ENCODE measurements around the gene SERPINA3. TPM values are rescaled to one million over a fixed set of nuclear protein-coding genes. Genes with fewer than 3 reads are reported as not detected.

SERPINA3 gene
- total and polyA plus RNA-seq, 10 of the 15 experiments (the other 5 are each of a cell fraction or from before 2014, with no cell fraction given) = 2.2 TPM; not detected in 9

DNA sequence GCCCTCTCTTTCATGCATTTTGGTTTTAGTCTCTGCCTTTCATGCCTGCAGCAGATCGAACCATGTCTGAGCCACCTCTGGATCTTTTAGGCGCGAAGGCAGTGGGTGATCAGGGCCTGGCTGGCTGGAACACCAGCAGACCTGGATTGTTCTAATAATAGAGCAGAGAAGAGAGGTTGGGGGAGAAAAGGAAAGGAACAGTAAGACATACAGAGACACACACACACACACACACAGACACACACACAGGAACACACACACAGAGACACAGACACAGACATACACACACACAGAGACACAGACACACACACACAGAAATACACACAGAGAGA is 38.2 kb downstream of the SERPINA3 start (continued):
- TF ChIP-seq ZBTB4 (CRISPR knock-in tag; IDR thresholded peaks at IDR 0.05) = no peak

DNA sequence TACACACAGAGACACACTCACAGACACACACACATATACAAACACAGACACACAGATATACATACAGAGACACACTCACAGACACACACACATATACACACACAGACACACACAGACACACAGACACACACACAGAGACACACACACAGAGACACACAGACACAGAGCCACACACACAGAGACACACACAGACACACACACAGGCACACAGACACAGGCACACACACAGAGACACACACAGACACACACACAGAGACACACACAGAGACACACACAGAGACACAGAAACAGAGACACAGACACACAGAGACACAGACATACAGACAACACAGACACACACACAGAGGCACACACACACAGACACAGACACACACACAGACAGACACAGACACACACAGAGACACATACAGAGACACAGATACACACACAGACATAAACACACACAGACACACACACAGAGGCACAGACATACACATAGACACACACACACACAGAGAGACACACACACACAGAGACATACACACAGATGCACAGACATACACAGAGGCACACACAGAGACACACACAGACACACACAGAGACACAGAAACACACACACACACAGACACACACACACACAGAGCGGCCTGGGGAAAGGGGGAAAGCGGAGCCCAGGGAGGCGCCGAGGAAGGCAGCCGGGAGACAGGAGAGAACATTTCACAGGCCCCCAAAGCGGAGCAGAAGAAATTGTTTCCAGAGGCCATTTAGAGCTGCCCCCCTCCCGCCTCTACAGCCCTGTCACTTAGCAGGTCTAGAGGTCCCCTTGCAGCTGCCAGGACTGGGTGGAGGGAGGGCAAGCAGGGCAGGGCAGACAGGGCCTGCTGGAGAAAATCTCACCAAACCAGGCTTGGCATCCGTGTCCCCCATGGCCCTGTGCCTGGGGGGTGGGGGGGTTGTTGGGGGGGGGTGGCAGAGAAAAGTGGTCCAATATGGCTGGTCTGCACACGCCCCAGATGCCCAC is 38.9 kb downstream of the SERPINA3 start:
- Histone ChIP-seq H3K36me3 (ENCODE audit: control insufficient read depth in 2 of 2, insufficient read depth in 2 of 2, low read length in 1 of 2) (no peaks in the 10 kb centered on the region), H2AFZ (ENCODE audit: control insufficient read depth, low read depth, low read length) (no peak overlapping the region), H3K9me3 (replicated peaks; ENCODE audit: control insufficient read depth, insufficient read depth, low read length) (no peaks in the 10 kb centered on the region; the same call in 2 of the 3 replicates), H3K27ac (ENCODE audit: control insufficient read depth, insufficient read depth) (no peak overlapping the region), H4K20me1 (ENCODE audit: control insufficient read depth, insufficient read depth) (no peaks in the 10 kb centered on the region), H3K27me3 (replicated peaks in 1 of 2; ENCODE audit: control insufficient read depth in 2 of 2, insufficient read depth in 2 of 2, low read length in 1 of 2) (no peaks in the 10 kb centered on the region), H3K9ac (ENCODE audit: control insufficient read depth, insufficient read depth, low read length) (no peak overlapping the region), H3K4me2 (ENCODE audit: control insufficient read depth, insufficient read depth) (no peak overlapping the region), H3K4me1 (ENCODE audit: control insufficient read depth, insufficient read depth, low read length) (no peaks in the 10 kb centered on the region), H3K79me2 (ENCODE audit: control insufficient read depth, insufficient read depth, low read length) (no peaks in the 10 kb centered on the region), H3K4me3 (no peak overlapping the region)
- TF ChIP-seq JUND (IDR thresholded peaks at IDR 0.05; ENCODE audit: low read depth, low read length) (no peak), ATF3 (IDR thresholded peaks at IDR 0.05; ENCODE audit: borderline replicate concordance, extremely low read depth, low read depth, low read length) (no peak), ELK1 (IDR thresholded peaks at IDR 0.05; ENCODE audit: low read depth, low read length) (no peak), RFX5 (IDR thresholded peaks at IDR 0.05; ENCODE audit: low read depth, low read length) (no peak)
- TF ChIP-seq, protein P1, sequence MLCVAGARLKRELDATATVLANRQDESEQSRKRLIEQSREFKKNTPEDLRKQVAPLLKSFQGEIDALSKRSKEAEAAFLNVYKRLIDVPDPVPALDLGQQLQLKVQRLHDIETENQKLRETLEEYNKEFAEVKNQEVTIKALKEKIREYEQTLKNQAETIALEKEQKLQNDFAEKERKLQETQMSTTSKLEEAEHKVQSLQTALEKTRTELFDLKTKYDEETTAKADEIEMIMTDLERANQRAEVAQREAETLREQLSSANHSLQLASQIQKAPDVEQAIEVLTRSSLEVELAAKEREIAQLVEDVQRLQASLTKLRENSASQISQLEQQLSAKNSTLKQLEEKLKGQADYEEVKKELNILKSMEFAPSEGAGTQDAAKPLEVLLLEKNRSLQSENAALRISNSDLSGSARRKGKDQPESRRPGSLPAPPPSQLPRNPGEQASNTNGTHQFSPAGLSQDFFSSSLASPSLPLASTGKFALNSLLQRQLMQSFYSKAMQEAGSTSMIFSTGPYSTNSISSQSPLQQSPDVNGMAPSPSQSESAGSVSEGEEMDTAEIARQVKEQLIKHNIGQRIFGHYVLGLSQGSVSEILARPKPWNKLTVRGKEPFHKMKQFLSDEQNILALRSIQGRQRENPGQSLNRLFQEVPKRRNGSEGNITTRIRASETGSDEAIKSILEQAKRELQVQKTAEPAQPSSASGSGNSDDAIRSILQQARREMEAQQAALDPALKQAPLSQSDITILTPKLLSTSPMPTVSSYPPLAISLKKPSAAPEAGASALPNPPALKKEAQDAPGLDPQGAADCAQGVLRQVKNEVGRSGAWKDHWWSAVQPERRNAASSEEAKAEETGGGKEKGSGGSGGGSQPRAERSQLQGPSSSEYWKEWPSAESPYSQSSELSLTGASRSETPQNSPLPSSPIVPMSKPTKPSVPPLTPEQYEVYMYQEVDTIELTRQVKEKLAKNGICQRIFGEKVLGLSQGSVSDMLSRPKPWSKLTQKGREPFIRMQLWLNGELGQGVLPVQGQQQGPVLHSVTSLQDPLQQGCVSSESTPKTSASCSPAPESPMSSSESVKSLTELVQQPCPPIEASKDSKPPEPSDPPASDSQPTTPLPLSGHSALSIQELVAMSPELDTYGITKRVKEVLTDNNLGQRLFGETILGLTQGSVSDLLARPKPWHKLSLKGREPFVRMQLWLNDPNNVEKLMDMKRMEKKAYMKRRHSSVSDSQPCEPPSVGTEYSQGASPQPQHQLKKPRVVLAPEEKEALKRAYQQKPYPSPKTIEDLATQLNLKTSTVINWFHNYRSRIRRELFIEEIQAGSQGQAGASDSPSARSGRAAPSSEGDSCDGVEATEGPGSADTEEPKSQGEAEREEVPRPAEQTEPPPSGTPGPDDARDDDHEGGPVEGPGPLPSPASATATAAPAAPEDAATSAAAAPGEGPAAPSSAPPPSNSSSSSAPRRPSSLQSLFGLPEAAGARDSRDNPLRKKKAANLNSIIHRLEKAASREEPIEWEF (IDR thresholded peaks at IDR 0.05; ENCODE audit: insufficient replicate concordance, low read depth, low read length) = no peak
- ChIA-PET RAD21 (ENCODE audit: unreplicated experiment) (interaction anchor here (0.6 kb wide), 1 partner anchor 1314 kb away, joined by 4 read pairs; no protein-coding TSS in a partner anchor), POLR2A (no interaction called here), SMC1A (ENCODE audit: uncharacterized antibody, unreplicated experiment) (no interaction called here), CTCF (no interaction called here)
- WGBS (ENCODE audit: insufficient coverage, insufficient replicate concordance, low lambda C conversion rate, missing lambda C conversion rate) = 57% methylated on average over 9 of the region's 9 CpGs
- in situ Hi-C loops (cut with MboI) = no loop called here
- FAIRE-seq (peak; percentile 13), ATAC-seq (no peak), DNase-seq (ENCODE audit: low read depth, low spot score) (no peak)
- BruUV-seq (replicated peaks) = no TSS peak
- intact Hi-C loops (cut with micrococcal nuclease; ENCODE audit: unreplicated experiment) = no loop called here

Measured in GM12878 (cell line).